GM19455 (cell line): ENCODE data around the gene NUP62.

ENCODE experiments used
- ATAC-seq: cut with Tn5 transposase; IDR thresholded peaks from one replicate; pipeline ENCODE4 v1.9.1; 2021; ENCODE audit not compliant: unreplicated experiment

NUP62 gene

DNA sequence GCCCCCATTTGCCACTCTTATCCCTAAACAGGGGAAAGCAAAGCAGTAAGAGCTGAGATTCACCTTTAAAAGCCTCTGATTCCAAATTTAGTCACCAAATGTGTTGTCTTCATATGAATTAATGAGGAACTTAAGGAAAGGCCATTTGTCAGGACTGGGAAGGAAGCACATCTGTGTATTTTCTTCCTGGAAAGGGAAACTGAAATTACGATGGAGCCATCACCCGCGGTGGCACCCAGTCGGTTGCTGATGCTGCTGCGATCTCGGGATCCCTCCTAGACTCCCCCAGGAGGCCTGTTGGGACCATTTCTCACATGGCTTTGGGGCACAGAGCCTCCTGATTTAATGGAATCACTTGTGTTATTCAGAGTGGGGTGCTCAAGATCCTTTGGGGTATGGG is 25.2 kb downstream of the NUP62 start:
- no peak for ATAC-seq

DNA sequence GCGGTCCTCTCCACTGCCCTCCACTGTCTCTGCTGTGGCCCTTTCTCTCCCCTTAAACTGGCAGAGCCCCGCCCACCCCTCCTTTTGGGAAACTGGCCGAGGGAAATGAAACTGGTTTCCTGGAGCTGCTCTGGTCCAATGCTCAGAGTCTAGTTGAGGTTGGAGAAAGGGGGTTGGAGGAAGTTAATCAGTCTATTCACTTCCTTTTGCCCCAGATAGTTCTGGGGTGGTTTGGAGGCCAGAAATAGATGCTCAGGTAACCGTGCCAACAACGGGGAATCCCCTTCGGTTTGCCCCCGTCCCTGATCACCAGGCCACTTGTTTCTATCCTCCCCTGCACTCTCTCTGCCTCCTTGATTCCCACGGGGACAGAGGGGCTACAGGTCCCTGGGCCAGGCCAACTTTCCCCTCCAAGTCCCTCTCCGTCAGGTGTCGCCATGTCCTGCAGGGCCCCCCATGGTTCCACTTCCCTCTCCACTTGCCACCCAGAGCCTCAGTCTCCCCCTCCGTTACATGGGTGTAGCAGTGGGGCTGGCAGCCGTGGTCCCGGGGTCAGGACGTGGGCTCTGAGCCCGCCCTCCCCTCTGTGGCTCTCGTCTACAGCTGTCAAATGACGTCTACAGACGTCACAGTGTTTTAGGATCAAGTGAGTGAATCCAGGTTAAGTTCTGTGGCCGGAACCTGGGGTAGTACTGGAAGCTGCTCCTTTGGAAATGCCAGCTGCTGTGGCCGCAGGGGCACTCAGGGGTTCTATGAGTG is 32.3 kb downstream of the NUP62 start, which contains the start of gene IL4I1:
Gene IL4I1 (minus strand): TSS at position 25 of the 759 bp plus-strand sequence. CDS start 727 bp downstream, outside the sequence.
- no peak for ATAC-seq

GRCh38 chr19:49895566-49896297 is 33.6 kb downstream of the NUP62 start:
- ATAC-seq, result no peak

DNA sequence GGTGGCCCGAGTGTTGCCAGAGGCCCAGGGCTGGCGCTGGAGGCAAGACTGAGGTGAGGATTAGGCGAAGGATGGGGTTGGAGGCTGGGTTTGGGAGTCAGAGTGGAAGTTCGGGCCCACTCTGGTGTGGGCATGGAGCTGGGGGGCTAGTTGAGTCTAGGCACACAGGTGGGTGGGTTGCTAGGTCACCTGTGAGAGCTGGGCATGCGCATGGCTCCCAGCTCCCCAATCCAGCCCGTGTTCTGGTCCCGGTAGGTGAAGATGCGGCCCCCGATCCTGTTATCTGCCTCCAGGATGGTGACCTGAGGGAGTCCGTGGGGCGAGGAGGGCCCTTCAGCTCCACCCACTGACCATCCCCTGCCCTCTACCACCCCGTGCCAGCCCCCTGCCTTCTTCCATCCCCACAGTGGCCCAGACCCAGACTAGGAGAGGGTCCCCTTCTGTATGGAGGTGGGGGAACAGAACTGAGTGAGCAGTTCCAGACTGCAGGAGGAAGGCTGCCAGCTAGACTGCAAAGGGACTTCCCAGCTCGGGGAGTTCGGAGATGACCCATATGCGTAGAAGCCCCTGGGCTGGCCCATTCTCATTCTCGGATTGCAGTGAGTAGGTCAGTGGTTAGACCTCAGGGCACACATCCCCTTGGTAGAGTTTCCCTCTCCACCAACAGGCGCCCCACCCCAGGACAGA is 34.3 kb downstream of the NUP62 start:
- ATAC-seq, result no peak

GRCh38 chr19:49894011-49894664 is 35.2 kb downstream of the NUP62 start:
- no peak for ATAC-seq

DNA sequence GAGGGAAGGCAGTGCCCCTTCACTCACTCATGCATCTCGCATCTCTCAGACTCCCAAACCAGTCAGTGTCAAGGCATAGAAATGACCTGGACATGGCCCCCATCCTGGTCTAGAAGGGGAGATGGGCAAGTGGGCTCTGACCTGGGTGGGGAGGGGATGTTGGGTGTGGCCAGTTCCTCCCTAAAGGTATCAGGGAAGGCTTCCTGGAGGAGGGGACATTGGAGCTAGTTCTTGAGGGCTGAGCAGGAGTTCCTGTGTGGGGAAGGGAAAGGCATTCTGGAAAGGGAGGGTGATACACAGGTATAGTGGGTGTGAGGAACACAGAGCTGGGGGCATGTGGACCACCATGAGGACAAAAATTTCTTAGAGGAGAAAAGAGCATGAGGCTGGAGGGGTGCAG is 36.6 kb downstream of the NUP62 start:
- no peak for ATAC-seq

DNA sequence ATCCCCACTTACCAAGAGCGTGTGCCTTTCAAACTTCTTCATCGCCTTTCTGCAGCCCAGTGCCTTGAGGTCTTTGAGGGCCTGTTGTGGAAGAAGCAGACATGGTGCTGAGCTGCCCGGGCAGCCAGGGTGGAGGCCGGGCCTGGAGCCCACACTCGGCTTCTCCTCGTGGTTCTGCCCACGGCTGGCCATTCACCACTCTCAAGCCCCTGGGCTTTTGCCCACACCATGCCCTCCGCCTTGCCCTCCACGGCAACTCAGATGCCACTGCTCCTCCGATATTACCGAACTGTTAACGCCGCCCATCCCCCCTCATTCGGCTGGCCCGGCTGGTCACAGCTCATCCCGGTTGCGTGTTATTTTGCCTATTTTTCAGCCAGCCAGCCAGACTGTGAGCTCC is 37.9 kb downstream of the NUP62 start:
- ATAC-seq, result no peak

- ATAC-seq, result no peak
These were observed 38.7 kb downstream of the NUP62 start for GRCh38 chr19:49890349-49891311.

- no peak for ATAC-seq
These were observed 39.5 kb downstream of the NUP62 start for GRCh38 chr19:49889687-49890348.

DNA sequence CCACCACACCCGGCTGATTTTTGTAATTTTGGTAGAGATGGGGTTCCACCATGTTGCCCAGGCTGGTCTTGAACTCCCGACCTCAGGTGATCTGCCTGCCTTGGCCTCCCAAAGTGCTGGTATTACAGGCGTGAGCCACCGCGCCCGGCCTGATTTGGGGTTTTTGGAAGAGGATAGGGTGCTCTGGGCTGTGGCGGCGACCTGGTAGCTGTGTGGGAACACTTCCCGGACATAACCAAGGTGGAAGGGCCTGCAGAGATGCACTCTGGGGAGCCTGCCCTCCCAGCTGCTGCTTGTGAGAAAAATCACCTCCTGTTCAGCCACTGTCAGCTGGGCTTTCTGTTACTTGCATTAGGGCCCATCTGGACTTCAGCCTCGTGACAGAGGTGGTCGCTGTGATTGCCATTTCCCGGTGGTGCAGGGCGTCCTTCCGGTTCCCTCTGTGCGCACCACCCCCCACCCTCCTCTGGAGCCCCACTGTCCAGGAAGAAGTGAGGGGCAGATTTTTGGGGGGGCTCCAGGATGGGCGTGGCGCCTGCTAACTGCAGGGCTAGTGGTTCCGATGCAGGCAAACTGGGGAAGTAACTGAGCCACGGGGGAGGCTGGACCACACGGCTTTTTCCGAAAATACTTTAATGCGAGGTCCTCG is 40.1 kb downstream of the NUP62 start:
- no peak for ATAC-seq

DNA sequence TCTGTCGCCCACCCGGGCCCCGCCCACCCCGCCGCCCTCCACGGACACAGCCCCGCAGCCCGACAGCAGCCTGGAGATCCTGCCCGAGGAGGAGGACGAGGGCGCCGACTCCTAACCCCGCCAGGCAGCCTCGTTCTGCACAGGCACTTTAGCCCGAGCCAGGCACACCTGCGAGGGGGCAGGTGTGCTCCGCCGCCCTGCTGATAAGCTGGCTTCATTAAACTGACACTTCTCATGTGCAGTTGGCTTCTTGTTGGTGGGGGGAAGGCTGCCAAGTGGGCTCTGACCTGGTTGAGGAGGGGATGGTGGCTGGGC is 40.8 kb downstream of the NUP62 start:
- ATAC-seq, result no peak

GRCh38 chr19:49887665-49888509 is 41.4 kb downstream of the NUP62 start:
- no peak for ATAC-seq

GRCh38 chr19:49887037-49887664 is 42.2 kb downstream of the NUP62 start:
- ATAC-seq, result no peak

DNA sequence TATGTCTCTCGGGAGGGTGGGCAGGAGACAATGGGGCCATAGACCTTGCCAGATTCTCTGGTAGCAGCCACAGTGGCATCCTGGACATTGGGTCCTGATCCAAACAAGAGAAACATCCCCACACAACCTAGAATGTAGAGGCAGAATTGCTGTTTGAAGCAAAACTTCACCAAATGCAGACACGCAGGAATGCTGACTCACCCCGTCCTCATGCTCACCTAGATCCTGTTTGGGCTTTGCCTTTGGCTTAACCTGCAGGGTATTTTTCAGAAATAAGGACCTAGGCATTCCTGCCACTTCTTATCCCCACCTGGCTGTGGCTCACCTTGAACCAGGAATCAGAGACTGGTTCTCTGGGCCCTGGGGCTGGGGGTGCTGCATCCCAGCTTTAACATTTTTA is 44.5 kb downstream of the NUP62 start:
- ATAC-seq, result no peak

GRCh38 chr19:49884109-49884508 is 45.2 kb downstream of the NUP62 start:
- ATAC-seq, result no peak

- no peak for ATAC-seq
These were observed 46.2 kb downstream of the NUP62 start for GRCh38 chr19:49883094-49883493.

GRCh38 chr19:49882643-49883042 is 46.7 kb downstream of the NUP62 start:
- no peak for ATAC-seq
